ENCODE results near the gene ACMSD.

DNA sequence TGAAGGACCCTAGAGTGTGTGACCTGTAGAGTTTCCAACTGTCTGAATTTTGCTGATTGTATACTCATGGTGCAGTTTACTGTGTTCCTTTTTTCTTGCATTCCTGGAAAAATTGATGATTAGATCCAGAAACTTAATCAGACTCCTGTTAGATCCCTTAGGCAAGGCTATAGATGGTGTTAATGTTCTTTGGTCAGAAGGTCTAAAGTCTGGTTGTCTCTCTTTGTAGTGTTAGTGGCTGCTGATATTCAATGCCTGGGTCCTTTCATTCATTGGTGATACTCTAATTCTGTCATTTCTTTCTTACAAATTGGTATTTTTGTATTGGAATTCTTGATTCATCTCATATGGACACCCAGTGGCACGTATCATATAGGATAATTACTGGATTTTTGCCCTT lies 86.5 kb downstream of the ACMSD start:
- TF ChIP-seq, protein P1, sequence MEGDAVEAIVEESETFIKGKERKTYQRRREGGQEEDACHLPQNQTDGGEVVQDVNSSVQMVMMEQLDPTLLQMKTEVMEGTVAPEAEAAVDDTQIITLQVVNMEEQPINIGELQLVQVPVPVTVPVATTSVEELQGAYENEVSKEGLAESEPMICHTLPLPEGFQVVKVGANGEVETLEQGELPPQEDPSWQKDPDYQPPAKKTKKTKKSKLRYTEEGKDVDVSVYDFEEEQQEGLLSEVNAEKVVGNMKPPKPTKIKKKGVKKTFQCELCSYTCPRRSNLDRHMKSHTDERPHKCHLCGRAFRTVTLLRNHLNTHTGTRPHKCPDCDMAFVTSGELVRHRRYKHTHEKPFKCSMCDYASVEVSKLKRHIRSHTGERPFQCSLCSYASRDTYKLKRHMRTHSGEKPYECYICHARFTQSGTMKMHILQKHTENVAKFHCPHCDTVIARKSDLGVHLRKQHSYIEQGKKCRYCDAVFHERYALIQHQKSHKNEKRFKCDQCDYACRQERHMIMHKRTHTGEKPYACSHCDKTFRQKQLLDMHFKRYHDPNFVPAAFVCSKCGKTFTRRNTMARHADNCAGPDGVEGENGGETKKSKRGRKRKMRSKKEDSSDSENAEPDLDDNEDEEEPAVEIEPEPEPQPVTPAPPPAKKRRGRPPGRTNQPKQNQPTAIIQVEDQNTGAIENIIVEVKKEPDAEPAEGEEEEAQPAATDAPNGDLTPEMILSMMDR (IDR thresholded peaks at IDR 0.05): no peak
- TF ChIP-seq POLR2A (IDR thresholded peaks at IDR 0.05): no peak

Measured in lower leg skin (tissue), 3 donors.